Neural progenitor cell (in vitro differentiated cells): ENCODE measurements around the gene MYO1D.

Experiments
- EZH2phosphoT487 ChIP-seq: fragments of 200-600 bp; sonication (generic); IDR thresholded peaks from 2 replicates; pipeline ENCODE4 v1.6.1; 2017; ENCODE audit warnings: antibody characterized with exemption
- TF ChIP-seq, protein P1 (sequence below): fragments of 200-600 bp; sonication (generic); IDR thresholded peaks from 2 replicates; pipeline ENCODE4 v1.5.1; 2017; ENCODE audit warnings: antibody characterized with exemption, mild to moderate bottlenecking

- TF ChIP-seq, protein P1, sequence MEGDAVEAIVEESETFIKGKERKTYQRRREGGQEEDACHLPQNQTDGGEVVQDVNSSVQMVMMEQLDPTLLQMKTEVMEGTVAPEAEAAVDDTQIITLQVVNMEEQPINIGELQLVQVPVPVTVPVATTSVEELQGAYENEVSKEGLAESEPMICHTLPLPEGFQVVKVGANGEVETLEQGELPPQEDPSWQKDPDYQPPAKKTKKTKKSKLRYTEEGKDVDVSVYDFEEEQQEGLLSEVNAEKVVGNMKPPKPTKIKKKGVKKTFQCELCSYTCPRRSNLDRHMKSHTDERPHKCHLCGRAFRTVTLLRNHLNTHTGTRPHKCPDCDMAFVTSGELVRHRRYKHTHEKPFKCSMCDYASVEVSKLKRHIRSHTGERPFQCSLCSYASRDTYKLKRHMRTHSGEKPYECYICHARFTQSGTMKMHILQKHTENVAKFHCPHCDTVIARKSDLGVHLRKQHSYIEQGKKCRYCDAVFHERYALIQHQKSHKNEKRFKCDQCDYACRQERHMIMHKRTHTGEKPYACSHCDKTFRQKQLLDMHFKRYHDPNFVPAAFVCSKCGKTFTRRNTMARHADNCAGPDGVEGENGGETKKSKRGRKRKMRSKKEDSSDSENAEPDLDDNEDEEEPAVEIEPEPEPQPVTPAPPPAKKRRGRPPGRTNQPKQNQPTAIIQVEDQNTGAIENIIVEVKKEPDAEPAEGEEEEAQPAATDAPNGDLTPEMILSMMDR: no peak
- TF ChIP-seq EZH2phosphoT487: no peak
Observed at GRCh38 chr17:32486701-32487472, 390.0 kb downstream of the MYO1D start, which contains the start of gene CDK5R1.
